ENCODE results near the gene UBL7.
"Not testable (repeated sequence)": the region's sequence is repeated elsewhere in the genome, so short reads cannot be mapped to it uniquely, and the experiment has no call there.

UBL7 gene

GRCh38 chr15:74464216-74464615 is 3.3 kb upstream of the UBL7 start:
- Histone ChIP-seq H3K9me3 (ENCODE audit: control insufficient read depth, low read length) (no peaks in the 10 kb centered on the region), H3K4me1 (ENCODE audit: control insufficient read depth, insufficient read depth, low read length) (peaks cover 5% of the 10 kb centered on the region), H3K27ac (ENCODE audit: insufficient read depth, low read depth, low read length, poor library complexity, severe bottlenecking) (no peak overlapping the region), H3K4me3 (ENCODE audit: insufficient read depth, low read depth, low read length) (no peak overlapping the region), H3K27me3 (ENCODE audit: control insufficient read depth, insufficient read depth, low read length, poor library complexity, severe bottlenecking) (no peaks in the 10 kb centered on the region), H3K36me3 (ENCODE audit: control insufficient read depth, insufficient read depth, low read length) (peaks cover 9% of the 10 kb centered on the region)
- WGBS, 2 experiments, result 90 to 91% methylated on average over 2 of the region's 2 CpGs

GRCh38 chr15:74463634-74464033 is 2.7 kb upstream of the UBL7 start:
- Histone ChIP-seq H3K9me3 (ENCODE audit: control insufficient read depth, low read length) (no peaks in the 10 kb centered on the region), H3K27me3 (ENCODE audit: control insufficient read depth, insufficient read depth, low read length, poor library complexity, severe bottlenecking) (no peaks in the 10 kb centered on the region), H3K36me3 (ENCODE audit: control insufficient read depth, insufficient read depth, low read length) (peaks cover 7% of the 10 kb centered on the region), H3K4me1 (ENCODE audit: control insufficient read depth, insufficient read depth, low read length) (peaks cover 5% of the 10 kb centered on the region), H3K27ac (ENCODE audit: insufficient read depth, low read depth, low read length, poor library complexity, severe bottlenecking) (no peak overlapping the region), H3K4me3 (ENCODE audit: insufficient read depth, low read depth, low read length) (no peak overlapping the region)

DNA sequence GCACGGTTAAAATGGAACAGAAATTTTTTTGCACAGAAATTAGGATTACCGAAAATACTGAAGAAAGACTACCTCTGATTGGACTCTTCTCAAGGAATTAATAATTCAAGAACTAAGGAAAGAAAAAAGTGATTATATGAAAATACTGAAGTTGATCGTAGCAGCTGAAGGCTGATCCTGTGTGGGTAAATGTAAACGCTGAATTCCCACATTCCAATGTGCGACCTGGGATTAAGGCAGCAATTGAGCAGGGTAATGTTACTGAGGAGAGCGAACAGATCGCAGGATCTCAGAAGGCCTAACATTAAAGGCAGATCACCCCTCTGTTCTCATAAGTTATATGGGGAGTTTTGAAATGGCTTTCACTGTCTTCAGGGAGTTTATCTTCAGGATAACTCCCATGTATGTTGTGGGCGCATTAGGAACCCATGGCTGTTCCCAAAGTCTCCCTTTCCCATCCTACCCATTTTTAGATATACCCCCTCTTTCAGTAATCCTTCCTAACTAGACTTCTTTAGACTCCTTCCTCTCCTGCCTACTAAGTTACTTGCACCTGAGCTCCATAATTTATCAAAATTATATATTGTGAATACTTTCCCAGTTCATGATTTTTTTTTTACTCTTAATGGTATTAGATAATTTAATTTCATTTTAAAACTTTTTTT is 1.0 kb upstream of the UBL7 start:
- peak overlapping the region; percentile 75 for H3K4me3 ChIP-seq (ENCODE audit: insufficient read depth, low read depth, low read length)
- H3K4me1 ChIP-seq (ENCODE audit: control insufficient read depth, insufficient read depth, low read length), result peaks cover 5% of the 10 kb centered on the region
- H3K36me3 ChIP-seq (ENCODE audit: control insufficient read depth, insufficient read depth, low read length), result peaks cover 3% of the 10 kb centered on the region
- H3K9me3 ChIP-seq (ENCODE audit: control insufficient read depth, low read length), result no peaks in the 10 kb centered on the region
- no peaks in the 10 kb centered on the region for H3K27me3 ChIP-seq (ENCODE audit: control insufficient read depth, insufficient read depth, low read length, poor library complexity, severe bottlenecking)
- WGBS, 2 experiments, result 38 to 41% methylated on average over 8 of the region's 8 CpGs
- no peak overlapping the region for H3K27ac ChIP-seq (ENCODE audit: insufficient read depth, low read depth, low read length, poor library complexity, severe bottlenecking)

GRCh38 chr15:74460298-74460697 is 662 bp downstream of the UBL7 start:
- no peaks in the 10 kb centered on the region for H3K9me3 ChIP-seq (ENCODE audit: control insufficient read depth, low read length)
- peak overlapping the region; percentile 33 for H3K27ac ChIP-seq (ENCODE audit: insufficient read depth, low read depth, low read length, poor library complexity, severe bottlenecking)
- H3K4me1 ChIP-seq (ENCODE audit: control insufficient read depth, insufficient read depth, low read length), result peaks cover 5% of the 10 kb centered on the region
- no peaks in the 10 kb centered on the region for H3K27me3 ChIP-seq (ENCODE audit: control insufficient read depth, insufficient read depth, low read length, poor library complexity, severe bottlenecking)
- WGBS, 2 experiments, result 66 to 71% methylated on average over 2 of the region's 2 CpGs
- H3K36me3 ChIP-seq (ENCODE audit: control insufficient read depth, insufficient read depth, low read length), result peaks cover 2% of the 10 kb centered on the region
- H3K4me3 ChIP-seq (ENCODE audit: insufficient read depth, low read depth, low read length), result peak overlapping the region; percentile 75

GRCh38 chr15:74459798-74460197 is 1.2 kb downstream of the UBL7 start:
- not testable (repeated sequence) for H3K9me3 ChIP-seq (ENCODE audit: control insufficient read depth, low read length); H3K4me1 ChIP-seq (ENCODE audit: control insufficient read depth, insufficient read depth, low read length); H3K27me3 ChIP-seq (ENCODE audit: control insufficient read depth, insufficient read depth, low read length, poor library complexity, severe bottlenecking); H3K36me3 ChIP-seq (ENCODE audit: control insufficient read depth, insufficient read depth, low read length); H3K27ac ChIP-seq (ENCODE audit: insufficient read depth, low read depth, low read length, poor library complexity, severe bottlenecking); H3K4me3 ChIP-seq (ENCODE audit: insufficient read depth, low read depth, low read length)
- 91 to 95% methylated on average over 14 of the region's 14 CpGs for WGBS, 2 experiments

DNA sequence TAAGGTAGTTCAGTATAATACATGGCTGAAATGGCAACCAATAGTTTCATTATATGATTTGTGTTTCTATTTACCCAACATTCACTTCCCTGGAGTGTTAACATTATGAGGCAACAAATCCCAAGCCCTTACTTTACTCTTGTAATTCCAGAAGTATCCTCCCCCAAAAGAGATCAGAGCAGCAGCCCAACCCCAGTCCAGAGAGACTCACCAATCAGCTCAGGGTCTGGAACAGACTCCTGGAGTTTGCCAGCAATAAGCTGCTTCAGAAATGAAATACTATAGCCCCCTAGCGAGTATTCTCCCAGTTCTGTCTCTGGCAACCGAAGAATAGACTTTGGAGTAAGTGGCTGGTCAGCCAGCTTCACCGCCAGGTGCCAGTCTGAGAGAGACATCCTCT is 2.5 kb downstream of the UBL7 start:
- H3K27me3 ChIP-seq (ENCODE audit: control insufficient read depth, insufficient read depth, low read length, poor library complexity, severe bottlenecking), result no peaks in the 10 kb centered on the region

GRCh38 chr15:74457036-74457435 is 3.9 kb downstream of the UBL7 start:
- H3K9me3 ChIP-seq (ENCODE audit: control insufficient read depth, low read length); H3K27ac ChIP-seq (ENCODE audit: insufficient read depth, low read depth, low read length, poor library complexity, severe bottlenecking); H3K4me3 ChIP-seq (ENCODE audit: insufficient read depth, low read depth, low read length); H3K4me1 ChIP-seq (ENCODE audit: control insufficient read depth, insufficient read depth, low read length); H3K36me3 ChIP-seq (ENCODE audit: control insufficient read depth, insufficient read depth, low read length); H3K27me3 ChIP-seq (ENCODE audit: control insufficient read depth, insufficient read depth, low read length, poor library complexity, severe bottlenecking): not testable (repeated sequence)
- WGBS, 2 experiments, result 93 to 96% methylated on average over 10 of the region's 10 CpGs

More for the DNA sequence above, 2.5 kb downstream of the UBL7 start:
- H3K27ac ChIP-seq (ENCODE audit: insufficient read depth, low read depth, low read length, poor library complexity, severe bottlenecking), result no peak overlapping the region
- WGBS, 2 experiments, result 91 to 93% methylated on average over 3 of the region's 3 CpGs
- H3K36me3 ChIP-seq (ENCODE audit: control insufficient read depth, insufficient read depth, low read length), result peaks cover 7% of the 10 kb centered on the region
- H3K9me3 ChIP-seq (ENCODE audit: control insufficient read depth, low read length), result no peaks in the 10 kb centered on the region
- no peak overlapping the region for H3K4me3 ChIP-seq (ENCODE audit: insufficient read depth, low read depth, low read length)
- H3K4me1 ChIP-seq (ENCODE audit: control insufficient read depth, insufficient read depth, low read length), result peaks cover 5% of the 10 kb centered on the region

GRCh38 chr15:74454764-74455500 is 6.0 kb downstream of the UBL7 start:
- Histone ChIP-seq H3K9me3 (ENCODE audit: control insufficient read depth, low read length) (no peaks in the 10 kb centered on the region), H3K4me1 (ENCODE audit: control insufficient read depth, insufficient read depth, low read length) (no peaks in the 10 kb centered on the region), H3K36me3 (ENCODE audit: control insufficient read depth, insufficient read depth, low read length) (peaks cover 13% of the 10 kb centered on the region), H3K4me3 (ENCODE audit: insufficient read depth, low read depth, low read length) (no peak overlapping the region), H3K27ac (ENCODE audit: insufficient read depth, low read depth, low read length, poor library complexity, severe bottlenecking) (no peak overlapping the region), H3K27me3 (ENCODE audit: control insufficient read depth, insufficient read depth, low read length, poor library complexity, severe bottlenecking) (no peaks in the 10 kb centered on the region)

GRCh38 chr15:74453925-74454763 is 6.8 kb downstream of the UBL7 start:
- WGBS, 2 experiments, result 84 to 87% methylated on average over 13 of the region's 13 CpGs
- Histone ChIP-seq H3K27ac (ENCODE audit: insufficient read depth, low read depth, low read length, poor library complexity, severe bottlenecking) (no peak overlapping the region), H3K4me1 (ENCODE audit: control insufficient read depth, insufficient read depth, low read length) (no peaks in the 10 kb centered on the region), H3K36me3 (ENCODE audit: control insufficient read depth, insufficient read depth, low read length) (peaks cover 20% of the 10 kb centered on the region), H3K4me3 (ENCODE audit: insufficient read depth, low read depth, low read length) (no peak overlapping the region), H3K9me3 (ENCODE audit: control insufficient read depth, low read length) (no peaks in the 10 kb centered on the region), H3K27me3 (ENCODE audit: control insufficient read depth, insufficient read depth, low read length, poor library complexity, severe bottlenecking) (no peaks in the 10 kb centered on the region)
